ENCODE data around the gene ANKIB1. TPM values are rescaled to one million over a fixed set of nuclear protein-coding genes. Genes with fewer than 3 reads are reported as not detected.

The ANKIB1 gene
- total and polyA plus RNA-seq, 2 donors from 2014 or later, result 10.7 to 59.0 TPM

GRCh38 chr7:92244808-92245486, 827 bp upstream of the ANKIB1 start:
- intact Hi-C loops (cut with DNase I), result no loop called here
- peaks cover 0 to 10% (median 8%) of the 10 kb centered on the region in 3 donors for H3K4me1 ChIP-seq (ENCODE audit: control insufficient read depth in 2 of 3, insufficient read depth in 2 of 3, low read depth in 1 of 3, low read length in 3 of 3)
- no peaks in the 10 kb centered on the region for H3K9me3 ChIP-seq (ENCODE audit: control insufficient read depth in 2 of 3, insufficient read depth in 1 of 3, low read length in 3 of 3)
- peak overlapping the region; percentile 86 to 97 (median 93) for H3K9ac ChIP-seq (ENCODE audit: low read length in 3 of 3)
- peaks cover 0 to 6% (median 0%) of the 10 kb centered on the region in 3 donors for H3K36me3 ChIP-seq (ENCODE audit: control insufficient read depth in 2 of 3, insufficient read depth in 3 of 3, low read length in 3 of 3)
- no peaks in the 10 kb centered on the region for H3K27me3 ChIP-seq (ENCODE audit: control insufficient read depth, insufficient read depth, low read length)
- DNase-seq (peak in 1 of 5 donors; percentile 53), FAIRE-seq (no peak)
- TF ChIP-seq CTCF (IDR thresholded peaks at IDR 0.05; ENCODE audit: borderline replicate concordance, extremely low read depth, insufficient read depth), result no peak
- peak overlapping the region; percentile 86 to 99 (median 96) for H3K4me3 ChIP-seq (ENCODE audit: low read length in 3 of 3)
- peak overlapping the region; percentile 93 to 96 for H3K27ac ChIP-seq (ENCODE audit: low read depth in 2 of 2, low read length in 2 of 2)

DNA sequence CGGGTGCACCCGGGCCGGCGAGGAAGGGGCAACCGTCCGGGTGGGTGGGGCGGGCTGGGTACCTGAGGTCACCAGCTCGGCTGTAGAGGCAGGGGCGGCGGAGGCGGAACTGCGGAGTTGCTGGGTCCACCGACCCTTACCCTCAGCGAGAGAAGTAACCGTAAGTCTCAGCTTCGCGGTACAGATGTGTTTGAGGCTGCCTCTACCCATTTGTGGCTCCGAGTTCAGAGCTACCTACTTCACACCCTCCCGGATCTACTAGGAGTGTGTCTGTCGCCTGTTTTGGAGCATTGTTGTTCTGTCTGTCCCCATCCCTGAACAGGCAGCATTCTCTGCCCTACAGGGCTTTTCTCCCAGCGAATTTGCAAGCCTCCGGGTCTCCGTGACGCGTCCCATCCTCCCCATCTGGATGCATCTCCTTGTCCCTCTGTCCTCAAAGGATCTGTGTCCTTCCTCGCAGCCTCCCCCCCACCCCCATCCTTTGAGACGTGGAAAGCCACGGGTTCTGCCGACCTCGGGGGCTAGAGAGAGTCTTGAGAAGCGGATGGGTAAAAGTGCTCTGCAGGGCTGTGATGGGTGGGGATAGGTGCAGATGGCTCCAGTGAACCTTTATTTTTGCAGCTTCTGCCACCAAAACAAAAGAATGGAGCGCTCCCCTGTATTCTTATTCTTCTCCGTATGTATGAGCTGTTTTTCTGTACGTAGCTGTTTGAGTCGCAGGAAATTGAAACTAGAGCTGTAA, 757 bp downstream of the ANKIB1 start:
- no peak for TF ChIP-seq CTCF (IDR thresholded peaks at IDR 0.05; ENCODE audit: borderline replicate concordance, extremely low read depth, insufficient read depth)
- Histone ChIP-seq H3K4me3 (ENCODE audit: low read length in 3 of 3) (peak overlapping the region; percentile 86 to 99 (median 98)), H3K4me1 (ENCODE audit: control insufficient read depth in 2 of 3, insufficient read depth in 2 of 3, low read depth in 1 of 3, low read length in 3 of 3) (peaks cover 0 to 10% (median 8%) of the 10 kb centered on the region in 3 donors), H3K27me3 (ENCODE audit: control insufficient read depth, insufficient read depth, low read length) (no peaks in the 10 kb centered on the region), H3K9ac (ENCODE audit: low read length in 3 of 3) (peak overlapping the region; percentile 72 to 90 (median 87)), H3K27ac (ENCODE audit: low read depth in 2 of 2, low read length in 2 of 2) (peak overlapping the region; percentile 14 to 93), H3K9me3 (ENCODE audit: control insufficient read depth in 2 of 3, insufficient read depth in 1 of 3, low read length in 3 of 3) (no peaks in the 10 kb centered on the region), H3K36me3 (ENCODE audit: control insufficient read depth in 2 of 3, insufficient read depth in 3 of 3, low read length in 3 of 3) (no peaks in the 10 kb centered on the region)
- FAIRE-seq, result no peak
- DNase-seq, result peak in 2 of 5 donors; percentile 66 to 74
- intact Hi-C loops (cut with DNase I), result no loop called here

- H3K4me3 ChIP-seq (ENCODE audit: low read length in 3 of 3), result no peak overlapping the region
- intact Hi-C loops (cut with DNase I), result no loop called here
- H3K4me1 ChIP-seq (ENCODE audit: control insufficient read depth in 2 of 3, insufficient read depth in 2 of 3, low read depth in 1 of 3, low read length in 3 of 3), result no peaks in the 10 kb centered on the region
- no peak for TF ChIP-seq CTCF (IDR thresholded peaks at IDR 0.05; ENCODE audit: borderline replicate concordance, extremely low read depth, insufficient read depth)
- DNase-seq (no peak), FAIRE-seq (no peak)
- H3K9ac ChIP-seq (ENCODE audit: low read length in 3 of 3), result no peak overlapping the region
- H3K9me3 ChIP-seq (ENCODE audit: control insufficient read depth in 2 of 3, insufficient read depth in 1 of 3, low read length in 3 of 3), result no peaks in the 10 kb centered on the region
- H3K36me3 ChIP-seq (ENCODE audit: control insufficient read depth in 2 of 3, insufficient read depth in 3 of 3, low read length in 3 of 3), result no peaks in the 10 kb centered on the region
- H3K27ac ChIP-seq (ENCODE audit: low read depth in 2 of 2, low read length in 2 of 2), result no peak overlapping the region
- no peaks in the 10 kb centered on the region for H3K27me3 ChIP-seq (ENCODE audit: control insufficient read depth, insufficient read depth, low read length)
Observed at GRCh38 chr7:92250603-92251002, 4.8 kb downstream of the ANKIB1 start.

Measured in kidney (tissue), 14 donors.